HK-2 (cell line): ENCODE data around the gene CDKAL1.
"Not testable (repeated sequence)": the region's sequence is repeated elsewhere in the genome, so short reads cannot be mapped to it uniquely, and the experiment has no call there.

Experiments used
- DNase-seq: peaks from one replicate; pipeline ENCODE4 v3.0.0-alpha.2; 2018; ENCODE audit not compliant: unreplicated experiment

Gene CDKAL1

DNA sequence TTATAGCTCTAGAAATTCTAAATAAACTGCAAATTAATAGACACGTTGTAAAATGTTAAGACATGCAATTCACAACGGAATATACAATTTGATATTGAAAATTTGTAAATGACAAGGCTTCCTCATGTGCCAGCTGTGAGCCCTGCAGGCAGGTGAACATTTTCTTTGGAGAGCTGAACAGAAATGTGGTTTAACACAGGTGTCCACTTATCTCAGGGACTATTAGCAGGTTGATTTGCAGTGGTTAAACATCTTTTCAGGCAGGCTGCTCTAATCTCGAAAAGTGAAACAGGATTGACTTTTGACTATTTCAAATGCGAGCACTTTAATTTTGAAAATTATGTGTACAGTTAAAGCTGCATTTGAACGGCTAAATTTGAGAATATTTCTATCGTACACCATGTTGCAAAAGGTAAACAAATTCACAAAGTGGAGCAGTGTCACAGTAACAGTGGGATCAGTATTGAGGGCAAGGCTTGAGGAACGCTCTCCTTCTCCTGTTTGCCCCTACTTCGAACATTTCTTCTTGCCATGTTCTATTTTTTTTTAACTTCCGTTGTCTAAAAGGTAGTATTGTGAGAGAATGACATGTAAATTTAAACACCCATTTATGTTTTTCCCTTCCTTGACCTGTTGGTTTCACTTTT is 210.8 kb downstream of the CDKAL1 start:
- DNase-seq: no peak

DNA sequence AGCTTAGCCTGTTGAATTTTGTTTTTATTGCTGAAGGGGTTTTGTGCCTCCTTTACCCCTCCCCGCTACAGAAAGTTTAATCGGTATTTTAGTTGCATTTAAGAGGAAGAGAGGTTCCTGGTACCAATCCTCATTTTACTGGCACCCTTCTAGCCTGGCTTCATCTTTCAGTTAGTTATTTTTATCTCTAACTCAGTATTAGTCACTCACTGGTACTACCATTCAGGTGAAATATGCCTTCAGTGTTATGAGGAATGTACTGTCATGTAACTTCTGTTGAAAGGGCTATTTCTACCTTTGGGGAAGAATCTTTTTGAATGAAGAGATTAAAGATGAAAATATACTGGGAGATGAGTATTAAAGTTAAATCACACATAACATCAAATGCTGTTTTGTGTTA is 211.8 kb downstream of the CDKAL1 start:
- DNase-seq: no peak

DNA sequence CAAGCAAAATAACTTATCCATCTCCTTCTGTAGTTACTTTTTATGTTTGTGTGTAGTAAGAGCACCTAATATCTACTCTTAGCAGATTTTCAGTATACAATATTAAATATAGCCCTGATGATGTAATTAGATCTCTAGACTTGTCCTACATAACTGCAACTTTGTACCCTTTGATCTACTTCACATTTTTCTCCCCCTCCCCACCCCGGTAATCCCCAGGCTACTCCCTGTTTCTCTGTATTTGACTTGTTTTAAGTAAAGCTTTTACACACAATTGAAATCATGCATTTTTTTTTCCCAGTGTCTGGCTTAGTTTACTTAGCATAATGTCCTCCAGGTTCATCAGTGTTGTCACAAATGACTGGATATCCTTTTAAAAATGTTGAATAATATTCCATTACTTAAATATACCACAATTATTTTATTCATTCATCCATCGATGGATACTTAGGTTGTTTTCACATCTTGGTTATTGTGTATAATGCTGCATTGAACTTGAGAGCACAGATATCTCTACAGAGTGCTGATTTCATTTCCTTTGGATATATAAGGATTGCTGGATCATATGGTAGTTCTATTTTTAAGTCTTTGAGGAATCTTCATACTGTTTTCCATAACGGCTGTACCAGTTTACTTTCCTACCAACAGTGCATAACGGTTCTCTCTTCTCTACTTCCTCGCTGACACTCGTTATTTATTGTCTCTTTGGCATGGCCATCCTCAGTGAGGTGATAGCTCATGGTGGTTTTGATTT is 212.7 kb downstream of the CDKAL1 start:
- DNase-seq: no peak

DNA sequence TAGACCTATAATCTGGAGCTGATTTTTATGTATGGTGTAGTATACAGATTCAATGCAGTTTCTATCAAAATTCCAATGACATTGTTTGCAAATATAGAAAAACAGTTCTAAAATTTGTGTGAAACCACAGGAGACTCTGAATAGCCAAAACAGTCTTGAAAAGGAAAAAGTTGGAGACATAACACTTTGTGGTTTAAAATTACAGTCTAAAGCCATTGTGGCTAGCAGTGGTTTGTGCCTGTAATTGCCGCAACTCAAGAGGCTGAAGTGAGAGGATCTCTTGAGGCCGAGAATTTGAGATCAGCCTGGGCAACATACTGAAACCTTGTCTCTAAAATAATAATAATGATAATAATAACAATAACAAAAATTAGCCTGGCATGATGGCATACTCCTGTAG is 213.7 kb downstream of the CDKAL1 start:
- no peak for DNase-seq

DNA sequence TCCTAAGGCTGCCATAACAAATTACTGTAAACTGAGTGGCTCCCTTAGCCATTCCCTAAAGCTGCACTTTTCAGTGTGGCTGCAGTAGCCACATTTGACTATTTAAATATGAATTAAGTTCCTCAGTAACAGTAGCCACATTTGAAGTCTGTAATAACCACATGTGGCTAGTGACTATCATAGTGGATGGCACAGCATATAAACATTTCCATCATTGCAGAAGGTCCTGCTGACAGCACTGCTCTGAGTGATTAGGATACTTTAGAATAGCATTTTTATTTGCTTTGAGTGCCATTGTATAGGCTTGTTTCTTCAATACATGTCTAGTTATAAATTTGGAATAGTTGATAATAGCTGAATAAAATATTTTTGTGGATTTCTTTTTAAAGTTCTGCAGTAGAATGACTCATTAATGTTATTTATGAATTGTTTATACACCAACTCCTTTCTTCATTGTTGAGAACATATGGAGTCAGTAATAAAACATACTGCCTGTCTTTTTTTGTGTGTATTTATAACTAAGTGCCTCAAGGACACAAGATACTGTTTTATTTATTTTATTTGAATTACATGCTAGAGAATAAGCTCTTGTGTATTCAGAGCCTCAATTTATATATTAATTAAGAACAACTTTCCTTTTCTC is 217.2 kb downstream of the CDKAL1 start:
- no peak for DNase-seq

DNA sequence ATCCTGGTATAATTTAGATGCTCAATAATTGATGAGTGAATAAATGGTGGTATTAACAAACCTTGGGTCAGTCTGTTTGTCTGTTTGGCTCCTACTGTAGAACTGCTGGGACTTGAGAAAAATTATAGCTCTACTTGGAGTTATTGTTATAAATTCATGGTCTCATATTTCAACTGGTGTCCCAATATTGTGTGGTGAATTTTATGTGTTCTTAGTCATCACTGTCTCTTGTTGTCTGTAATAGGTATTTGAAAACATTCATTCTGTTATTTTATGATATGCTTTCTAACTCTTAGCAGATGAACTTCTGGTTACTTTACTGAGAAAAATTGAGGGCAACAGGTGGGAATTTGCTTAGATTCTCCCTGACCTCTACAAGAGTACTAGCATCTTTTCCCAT is 221.4 kb downstream of the CDKAL1 start:
- no peak for DNase-seq

DNA sequence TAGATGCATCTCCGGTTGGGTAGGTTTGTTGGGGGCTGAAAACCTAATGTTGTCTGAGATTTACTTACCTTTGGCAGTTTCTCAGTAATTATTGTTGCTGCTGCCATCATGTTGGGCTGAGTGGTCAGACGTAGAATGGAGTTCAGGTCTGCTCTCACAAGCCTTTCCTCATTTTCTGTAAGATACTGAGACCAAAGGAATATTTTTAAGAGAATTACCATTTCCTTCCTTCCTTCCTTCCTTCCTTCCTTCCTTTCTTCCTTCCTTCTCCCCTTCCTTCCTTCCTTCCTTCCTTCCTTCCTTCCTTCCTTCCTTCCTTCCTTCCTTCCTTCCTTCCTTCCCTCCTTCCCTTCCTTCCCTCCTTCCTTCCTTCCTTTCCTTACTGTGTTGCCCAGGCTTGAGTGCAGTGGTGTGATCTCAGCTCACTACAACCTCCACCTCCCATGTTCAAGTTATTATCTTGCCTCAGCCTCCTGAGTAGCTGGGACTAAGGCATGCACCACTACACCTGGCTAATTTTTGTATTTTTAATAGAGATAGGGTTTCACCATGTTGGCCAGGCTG is 222.4 kb downstream of the CDKAL1 start:
- DNase-seq: not testable (repeated sequence)

DNA sequence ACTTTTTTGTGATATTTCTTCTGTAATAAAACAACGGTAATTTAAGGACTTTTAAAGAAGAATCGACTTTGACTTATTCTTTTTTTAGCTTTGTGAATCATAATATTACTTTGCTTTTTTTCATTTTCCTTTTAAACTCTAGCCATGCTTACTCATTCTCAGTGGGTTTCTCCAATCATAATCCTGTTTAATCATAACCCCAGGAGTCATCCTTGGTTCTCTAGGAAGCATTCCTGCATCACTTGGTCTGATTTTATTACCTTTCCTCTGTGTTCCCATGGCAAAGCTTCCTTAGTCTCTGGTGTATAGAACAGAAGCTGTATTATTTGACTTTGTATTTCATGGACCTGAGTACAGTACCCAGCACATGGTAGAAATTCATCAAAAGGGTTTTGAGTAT is 223.5 kb downstream of the CDKAL1 start:
- no peak for DNase-seq

DNA sequence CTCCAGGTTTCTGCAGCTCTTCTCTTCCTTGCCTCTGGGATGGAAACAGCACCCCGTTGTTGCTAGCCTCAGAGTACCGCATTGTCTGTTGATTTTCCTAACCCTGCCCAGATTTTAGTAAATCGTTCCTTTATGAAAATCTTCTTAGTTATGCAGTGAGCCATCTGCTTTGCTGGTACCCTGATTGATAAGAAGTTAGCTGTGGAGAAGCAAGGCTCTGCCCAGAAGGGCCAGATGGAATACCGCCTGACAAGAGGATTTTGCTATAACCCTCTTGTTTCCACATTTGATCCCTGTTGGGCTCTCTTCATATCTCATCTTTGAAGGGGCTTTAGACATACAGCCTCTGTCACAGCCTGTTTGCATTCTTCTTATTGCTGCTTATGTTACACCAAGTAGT is 229.0 kb downstream of the CDKAL1 start:
- DNase-seq: no peak

DNA sequence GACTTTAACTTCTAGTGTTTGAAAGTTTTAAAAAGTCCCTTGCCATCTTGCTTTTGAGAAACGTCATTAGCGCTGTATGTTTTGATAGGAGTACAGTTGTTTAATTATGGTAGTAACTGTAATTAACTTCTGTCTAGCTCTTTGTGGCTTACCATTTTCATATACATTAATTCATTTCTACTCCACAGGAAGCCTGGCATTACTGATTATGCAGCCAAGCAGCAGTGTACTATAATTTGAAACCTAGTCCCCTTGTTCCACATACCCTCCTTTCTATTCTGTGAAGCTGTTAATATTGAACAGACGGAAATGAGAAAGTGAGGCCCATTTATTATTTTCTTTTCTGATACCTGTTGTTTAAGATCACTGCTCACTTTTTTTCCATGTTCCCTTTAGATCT is 235.4 kb downstream of the CDKAL1 start:
- DNase-seq: no peak

DNA sequence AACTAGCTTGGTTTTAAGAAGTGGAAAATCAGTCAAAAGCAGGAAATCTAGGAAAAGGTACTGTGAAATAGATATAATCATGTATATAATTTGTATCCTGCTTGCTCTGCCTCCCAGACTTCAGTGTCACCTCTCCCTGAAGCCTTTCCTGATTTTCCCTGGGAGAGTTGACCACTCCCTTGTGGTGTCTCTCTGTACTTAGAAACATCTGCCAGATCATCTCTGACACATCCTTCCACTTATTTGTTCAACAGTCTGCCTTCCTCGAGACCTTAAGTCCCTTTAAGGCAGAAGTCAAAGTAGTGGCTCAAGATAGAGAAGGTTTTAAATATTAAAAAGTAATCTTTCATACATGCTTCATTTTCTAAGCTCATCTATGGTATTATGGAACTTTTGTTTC is 236.5 kb downstream of the CDKAL1 start:
- no peak for DNase-seq

DNA sequence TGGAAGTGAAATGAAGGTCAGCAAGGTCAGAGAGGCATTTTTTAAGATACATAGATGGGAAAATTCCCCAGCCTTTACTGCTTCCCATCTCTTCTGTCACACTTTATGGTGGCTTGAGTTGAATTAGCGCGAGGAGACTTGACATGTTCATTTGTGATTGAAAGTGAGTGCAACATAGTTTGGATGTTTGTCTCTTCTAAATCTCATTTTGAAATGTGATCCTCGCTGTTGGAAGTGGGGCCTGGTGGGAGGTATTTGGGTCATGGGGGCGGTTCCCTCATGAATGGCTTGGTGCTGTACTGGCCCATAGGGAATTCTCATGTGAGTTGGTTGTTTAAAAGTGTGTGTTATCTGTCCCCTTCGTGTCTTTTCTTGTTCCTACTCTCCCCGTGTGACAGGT is 237.2 kb downstream of the CDKAL1 start:
- no peak for DNase-seq

DNA sequence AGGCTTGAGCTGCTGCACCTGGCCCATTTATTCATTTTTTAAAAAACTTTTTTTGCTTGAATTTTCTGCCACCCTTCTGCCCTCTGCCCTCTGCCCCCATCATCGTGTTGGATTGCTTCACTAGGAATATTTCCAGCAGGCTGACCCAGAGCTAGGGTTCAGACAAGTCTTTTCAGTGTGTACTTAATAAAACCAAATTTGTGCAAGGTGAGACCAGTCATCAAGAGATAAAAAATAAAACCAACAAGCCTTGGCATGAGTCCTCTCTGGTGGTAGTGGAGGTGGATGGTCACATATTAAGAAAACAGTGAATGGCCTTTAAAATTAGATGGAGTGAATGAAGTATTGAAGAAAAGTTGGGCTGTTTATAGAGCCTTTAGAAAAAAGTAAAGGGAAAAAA is 239.6 kb downstream of the CDKAL1 start:
- no peak for DNase-seq

DNA sequence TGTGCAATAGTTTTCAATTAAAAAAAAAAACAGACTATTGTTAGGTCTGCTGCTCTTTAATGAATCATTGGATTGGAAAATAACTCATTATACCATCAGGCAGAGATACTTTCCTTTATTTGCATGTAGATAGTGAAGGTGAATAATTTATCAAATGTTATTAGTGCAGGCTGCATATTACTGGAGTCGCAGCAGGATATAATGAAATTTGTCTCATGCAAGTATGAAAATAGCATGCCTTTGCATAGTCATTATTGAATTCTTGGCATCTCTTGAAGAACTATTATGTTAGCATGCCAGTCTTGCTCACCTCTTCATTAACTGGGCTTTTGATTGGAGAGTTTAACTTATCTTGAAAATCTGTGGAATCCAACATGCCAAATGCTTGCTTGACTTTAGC is 241.7 kb downstream of the CDKAL1 start:
- DNase-seq: no peak

DNA sequence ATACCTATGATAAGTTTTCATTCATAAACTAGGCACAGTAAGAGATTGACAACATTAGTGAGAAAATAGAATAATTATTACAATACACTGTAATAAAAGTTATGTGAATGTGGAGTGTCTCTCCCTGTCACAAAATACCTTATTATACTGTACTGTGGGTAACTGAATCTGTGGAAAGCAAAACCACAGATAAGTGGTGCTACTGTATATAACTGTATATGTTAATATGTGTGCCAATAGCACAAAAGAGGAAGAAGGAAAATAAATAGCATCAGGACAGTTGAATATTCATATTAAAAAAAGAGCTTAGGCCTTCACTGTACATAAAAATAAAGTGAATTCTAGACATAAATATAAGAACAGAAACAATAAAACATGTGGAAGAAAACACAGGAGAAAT is 243.5 kb downstream of the CDKAL1 start:
- no peak for DNase-seq

DNA sequence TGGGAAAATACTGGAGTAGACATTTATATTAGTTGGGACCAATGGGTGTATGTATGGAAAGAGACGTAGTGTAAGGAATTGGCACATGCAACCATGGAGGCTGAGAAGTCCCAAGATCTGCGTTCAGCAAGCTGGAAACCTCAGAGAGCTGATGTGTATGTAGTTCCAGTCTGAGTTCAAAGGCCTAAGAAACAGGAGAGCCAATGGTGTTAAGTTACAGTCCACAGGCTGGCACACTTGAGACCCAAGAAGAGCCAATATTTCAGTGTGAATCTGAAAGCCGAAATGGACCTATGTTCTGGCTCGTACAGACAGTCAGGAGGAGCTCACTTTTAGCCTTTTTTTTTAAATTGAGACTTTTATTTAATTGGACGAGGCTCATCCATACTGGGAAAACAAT is 244.2 kb downstream of the CDKAL1 start:
- DNase-seq: no peak

DNA sequence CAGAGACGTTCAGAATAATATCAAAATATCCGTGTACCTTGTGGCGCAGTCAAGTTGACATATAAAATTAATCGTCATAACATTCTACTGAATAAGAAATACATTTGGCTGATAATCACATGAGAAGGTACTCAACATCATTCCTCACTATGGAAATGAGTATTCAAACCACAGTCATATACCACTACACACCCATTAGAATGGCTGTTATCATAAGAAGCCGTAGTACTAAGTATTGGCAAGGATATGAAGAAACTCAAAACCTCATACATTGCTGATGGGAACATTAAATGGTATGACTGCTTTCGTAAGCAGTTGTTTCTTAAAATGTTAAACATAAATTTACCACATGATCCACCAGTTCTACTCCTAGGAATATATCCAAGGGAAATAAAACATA is 244.7 kb downstream of the CDKAL1 start:
- DNase-seq: no peak

DNA sequence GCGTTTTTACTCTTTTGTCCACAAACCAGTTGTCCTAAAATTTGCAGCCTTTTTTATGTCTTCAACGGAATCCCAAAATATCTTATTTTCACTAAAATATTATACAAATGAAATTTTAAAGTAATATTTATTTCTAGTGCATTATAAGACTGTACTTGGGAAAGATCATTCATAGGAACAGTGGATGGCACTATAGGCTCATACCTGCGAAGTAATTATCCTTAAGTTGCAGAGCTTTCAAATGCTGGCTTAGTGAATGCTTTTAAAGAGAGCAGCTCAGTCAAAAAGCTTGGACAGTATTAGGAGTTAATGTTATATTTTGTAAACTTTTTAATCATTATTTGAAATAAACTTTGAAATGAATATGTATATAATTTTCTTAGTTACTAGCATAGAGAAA is 254.9 kb downstream of the CDKAL1 start:
- DNase-seq: no peak

DNA sequence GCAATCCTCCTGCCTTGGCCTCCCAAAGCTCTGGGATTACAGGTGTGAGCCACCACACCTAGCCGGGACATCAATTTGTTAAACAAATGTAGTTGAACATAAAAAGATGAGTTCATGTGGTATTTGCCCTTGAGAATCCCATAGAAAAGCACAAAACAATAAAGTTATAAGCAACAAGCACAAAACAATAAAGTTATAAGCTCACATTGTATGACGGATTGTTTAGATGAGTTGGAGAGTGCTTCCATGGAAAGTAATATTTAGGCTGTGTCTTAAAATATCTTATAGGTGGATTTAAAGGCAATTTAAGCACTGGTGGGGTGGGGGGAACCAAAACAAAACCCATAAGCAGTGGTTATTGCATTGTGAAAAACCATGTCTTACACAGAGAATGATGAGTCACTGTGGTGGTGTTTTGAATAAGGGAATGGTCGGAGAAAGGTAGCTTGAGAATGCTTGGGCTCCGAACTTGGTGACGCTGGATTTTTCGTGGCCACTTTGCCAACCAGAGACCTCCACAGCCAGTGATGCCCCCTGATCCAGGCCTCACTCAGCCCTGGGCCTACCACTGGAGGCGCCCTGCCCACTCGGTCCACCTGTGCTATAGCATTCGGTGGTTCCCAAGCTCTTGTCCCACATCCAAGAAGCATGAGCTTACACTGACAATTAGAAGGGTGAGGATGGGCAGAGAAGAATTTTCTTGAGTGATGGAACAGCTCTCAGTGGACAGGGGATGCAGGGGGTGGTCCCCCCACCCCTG is 256.0 kb downstream of the CDKAL1 start:
- DNase-seq: no peak

DNA sequence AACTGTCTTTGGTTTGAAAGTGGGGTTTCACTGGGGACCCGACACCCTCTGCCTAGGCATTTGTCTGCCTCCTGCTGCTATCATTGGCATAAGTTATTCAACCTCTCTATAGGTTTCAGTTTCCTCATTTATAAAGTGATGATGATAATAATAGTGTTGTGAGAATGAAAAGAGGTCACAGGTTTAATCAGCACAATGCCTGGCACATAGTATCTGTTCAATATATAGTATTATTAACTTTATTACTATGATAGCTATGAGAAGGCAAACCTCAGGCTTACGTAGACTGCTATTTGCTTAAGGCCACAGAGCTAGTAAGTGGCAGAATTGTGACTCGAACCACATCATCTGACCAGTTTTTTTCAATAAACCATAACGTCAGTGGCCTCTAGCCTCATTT is 256.8 kb downstream of the CDKAL1 start:
- DNase-seq: no peak

DNA sequence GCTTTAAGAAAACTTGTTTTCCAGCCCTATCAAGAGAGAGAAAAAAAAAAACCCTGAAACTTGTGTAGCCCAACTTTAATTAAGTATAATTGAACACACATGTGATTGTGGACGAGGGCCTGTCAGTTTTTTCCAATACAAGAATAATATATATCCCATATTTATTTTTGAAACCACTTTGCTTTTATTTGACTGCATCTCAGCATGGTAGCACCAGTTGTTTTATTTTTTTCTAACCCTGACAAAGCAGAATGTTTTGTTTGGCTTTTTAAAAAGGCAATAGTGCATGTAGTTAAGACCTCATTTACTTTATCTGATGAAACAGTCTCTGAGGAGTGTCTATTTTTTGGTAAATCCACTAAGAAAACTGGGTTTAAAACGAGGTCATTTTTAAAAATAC is 257.7 kb downstream of the CDKAL1 start:
- DNase-seq: no peak

DNA sequence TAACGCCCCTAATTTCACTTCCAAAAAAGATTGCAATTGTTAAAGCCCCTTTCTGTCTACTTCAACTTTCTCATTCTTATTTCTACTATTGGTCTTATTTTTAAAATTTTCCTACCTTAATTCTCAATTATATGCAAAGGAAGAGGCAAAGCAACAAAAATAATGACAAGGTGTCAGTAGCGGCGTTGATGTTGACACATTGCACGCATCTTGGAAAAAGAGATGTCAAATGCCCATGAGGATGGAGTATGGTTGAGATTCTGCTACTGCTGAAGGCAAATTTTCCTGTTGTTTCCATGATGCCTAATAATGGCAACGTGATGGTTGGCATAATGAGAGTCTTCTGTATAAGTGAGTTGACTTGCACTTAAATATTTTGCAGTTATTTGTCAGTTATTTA is 258.9 kb downstream of the CDKAL1 start:
- no peak for DNase-seq
